H9 (cell line): ENCODE data around the gene ATXN10. TPM values are rescaled to one million over a fixed set of nuclear protein-coding genes. Genes with fewer than 3 reads are reported as not detected.

Experiments used
- DNase-seq: peaks from one replicate; pipeline ENCODE4 v3.0.0-alpha.2; 2017
- H2AFZ ChIP-seq: one replicate; pipeline ENCODE4 v1.6.1; 2013; ENCODE audit warnings: mild to moderate bottlenecking, low read length, control low read depth, moderate library complexity
- H2AK5ac ChIP-seq: 2 replicates; pipeline ENCODE4 v1.6.1; 2013; ENCODE audit warnings: low read length, control low read depth, mixed read lengths; ENCODE audit not compliant: insufficient read length
- H2BK120ac ChIP-seq: one replicate; pipeline ENCODE4 v1.6.1; 2013; ENCODE audit warnings: low read depth, mild to moderate bottlenecking, low read length, control low read depth, inconsistent platforms; ENCODE audit not compliant: poor library complexity, severe bottlenecking
- H2BK12ac ChIP-seq: 2 replicates; pipeline ENCODE4 v1.6.1; 2013; ENCODE audit warnings: low read length, control low read depth, mixed read lengths, low read depth; ENCODE audit not compliant: insufficient read length
- H2BK15ac ChIP-seq: 2 replicates; pipeline ENCODE4 v1.6.1; 2013; ENCODE audit warnings: low read depth, low read length, control low read depth
- H2BK20ac ChIP-seq: one replicate; pipeline ENCODE4 v1.6.1; 2013; ENCODE audit warnings: low read depth, mild to moderate bottlenecking, low read length, control low read depth, inconsistent platforms; ENCODE audit not compliant: poor library complexity, severe bottlenecking
- H2BK5ac ChIP-seq: 2 replicates; pipeline ENCODE4 v1.6.1; 2013; ENCODE audit warnings: low read length, control low read depth, mixed read lengths; ENCODE audit not compliant: insufficient read length
- H3K14ac ChIP-seq: 2 replicates; pipeline ENCODE4 v1.6.1; 2013; ENCODE audit warnings: low read length, control low read depth; ENCODE audit not compliant: insufficient read depth
- H3K18ac ChIP-seq: 2 replicates; pipeline ENCODE4 v1.6.1; 2013; ENCODE audit warnings: low read depth, mild to moderate bottlenecking, mixed read lengths, low read length, control low read depth; ENCODE audit not compliant: insufficient read length
- H3K23ac ChIP-seq: 2 replicates; pipeline ENCODE4 v1.6.1; 2013; ENCODE audit warnings: low read length, control low read depth, mixed read lengths, low read depth; ENCODE audit not compliant: insufficient read length
- H3K23me2 ChIP-seq: 2 replicates; pipeline ENCODE4 v1.6.1; 2013; ENCODE audit warnings: low read depth, mild to moderate bottlenecking, mixed read lengths, low read length, control low read depth; ENCODE audit not compliant: insufficient read length, poor library complexity, severe bottlenecking
- H3K27ac ChIP-seq: 2 replicates; pipeline ENCODE4 v1.5.1; 2013; ENCODE audit warnings: low read length, control low read depth, mixed read lengths, low read depth; ENCODE audit not compliant: insufficient read length
- H3K27me3 ChIP-seq: 2 replicates; pipeline ENCODE4 v1.6.1; 2013; ENCODE audit warnings: low read length, control low read depth, inconsistent platforms; ENCODE audit not compliant: insufficient read depth
- H3K4ac ChIP-seq: 2 replicates; pipeline ENCODE4 v1.6.1; 2013; ENCODE audit warnings: low read depth, mild to moderate bottlenecking, control low read depth, inconsistent platforms, low read length, moderate library complexity
- H3K4me1 ChIP-seq: 2 replicates; pipeline ENCODE4 v1.6.1; 2013; ENCODE audit warnings: low read length, control low read depth, inconsistent platforms; ENCODE audit not compliant: insufficient read depth
- H3K4me2 ChIP-seq: 2 replicates; pipeline ENCODE4 v1.6.1; 2013; ENCODE audit warnings: low read length, control low read depth, mixed read lengths; ENCODE audit not compliant: insufficient read length, insufficient read depth
- H3K56ac ChIP-seq: 2 replicates; pipeline ENCODE4 v1.6.1; 2013; ENCODE audit warnings: low read depth, mild to moderate bottlenecking, mixed read lengths, low read length, control low read depth; ENCODE audit not compliant: insufficient read length
- H3K79me1 ChIP-seq: 2 replicates; pipeline ENCODE4 v1.6.1; 2013; ENCODE audit warnings: low read depth, mild to moderate bottlenecking, moderate library complexity, low read length, control low read depth, inconsistent platforms; ENCODE audit not compliant: insufficient read depth, poor library complexity, severe bottlenecking
- H3K79me2 ChIP-seq: 2 replicates; pipeline ENCODE4 v1.6.1; 2013; ENCODE audit warnings: low read length, control low read depth, inconsistent platforms; ENCODE audit not compliant: insufficient read depth
- H3K9ac ChIP-seq: 2 replicates; pipeline ENCODE4 v1.6.1; 2013; ENCODE audit warnings: low read length, control low read depth, mixed read lengths; ENCODE audit not compliant: insufficient read length; ENCODE audit errors: extremely low read depth
- H3K9me3 ChIP-seq: one replicate; pipeline ENCODE4 v1.6.1; 2013; ENCODE audit warnings: low read depth, low read length, inconsistent platforms; ENCODE audit not compliant: control insufficient read depth
- H3T11ph ChIP-seq: one replicate; pipeline ENCODE4 v1.6.1; 2013; ENCODE audit warnings: mild to moderate bottlenecking, low read length, control low read depth, inconsistent platforms
- H4K20me1 ChIP-seq: one replicate; pipeline ENCODE4 v1.6.1; 2013; ENCODE audit not compliant: control insufficient read depth, insufficient read length, insufficient read depth
- H4K5ac ChIP-seq: 2 replicates; pipeline ENCODE4 v1.6.1; 2013; ENCODE audit warnings: low read depth, mild to moderate bottlenecking, mixed read lengths, low read length, control low read depth; ENCODE audit not compliant: insufficient read length
- H4K8ac ChIP-seq: replicated peaks from 2 replicates; pipeline ENCODE4 v1.6.1; 2013; ENCODE audit warnings: low read length, control low read depth, mixed read lengths, low read depth; ENCODE audit not compliant: insufficient read length
- H4K91ac ChIP-seq: 2 replicates; pipeline ENCODE4 v1.6.1; 2013; ENCODE audit warnings: low read depth, mild to moderate bottlenecking, moderate library complexity, mixed read lengths, low read length, control low read depth; ENCODE audit not compliant: insufficient read length
- H3K27ac Mint-ChIP-seq, 3 experiments: 2 replicates in 2 of 3; 3 replicates in 1 of 3; pipeline ENCODE4 v1.8.0; 2020 to 2021; ENCODE audit warnings: mixed read lengths in 3 of 3, mild to moderate bottlenecking in 1 of 3, moderate library complexity in 1 of 3
- H3K27me3 Mint-ChIP-seq: 2 replicates; pipeline ENCODE4 v1.8.0; 2021; ENCODE audit warnings: low read depth, mild to moderate bottlenecking, moderate library complexity, mixed read lengths
- H3K36me3 Mint-ChIP-seq, 3 experiments: 2 replicates in 2 of 3; 3 replicates in 1 of 3; pipeline ENCODE4 v1.8.0; 2020 to 2021; ENCODE audit warnings: low read depth in 3 of 3, mixed read lengths in 3 of 3; ENCODE audit not compliant: insufficient read depth in 1 of 3
- H3K4me1 Mint-ChIP-seq, 2 experiments: 2 replicates each; pipeline ENCODE4 v1.8.0; 2020; ENCODE audit warnings: mixed read lengths in 2 of 2
- H3K4me3 Mint-ChIP-seq, 2 experiments: 2 replicates in 1 of 2; 3 replicates in 1 of 2; pipeline ENCODE4 v1.8.0; 2020 to 2021; ENCODE audit warnings: mild to moderate bottlenecking in 2 of 2, mixed read lengths in 2 of 2, moderate library complexity in 1 of 2
- H3K9me3 Mint-ChIP-seq, 2 experiments: 2 replicates in 1 of 2; 3 replicates in 1 of 2; pipeline ENCODE4 v1.8.0; 2020; ENCODE audit warnings: mild to moderate bottlenecking in 2 of 2, mixed read lengths in 2 of 2, moderate library complexity in 1 of 2
- CTCF ChIP-seq: fragments of 200-600 bp; sonication (generic); conservative IDR thresholded peaks from 3 replicates; pipeline ENCODE4 v1.8.0; 2021; ENCODE audit warnings: antibody characterized with exemption, mild to moderate bottlenecking
- WGBS: extraction: QIAGEN DNeasy Blood & Tissue Kit; methylation state at CpG from one replicate; pipeline ENCODE4 v1.1.7; 2013; ENCODE audit warnings: missing lambda C conversion rate, low lambda C conversion rate, mixed read lengths; ENCODE audit not compliant: insufficient read length; ENCODE audit errors: extremely low coverage; 5-methylcytosine and 5-hydroxymethylcytosine counted together
- total RNA-seq: library from RNA; stranded (reverse); gene quantifications from 2 replicates; pipeline ENCODE4 v1.2.1, GENCODE V29; 2021

The ATXN10 gene
- total RNA-seq, 1 experiment from 2014 or later: 210 TPM

GRCh38 chr22:45886540-45886939 is 214.9 kb downstream of the ATXN10 start:
- Histone ChIP-seq H3K79me1 (no peaks in the 10 kb centered on the region), H2BK15ac (no peak overlapping the region), H3K4ac (no peak overlapping the region), H3K27me3 (peaks cover under 1% of the 10 kb centered on the region; the same call in 1 of the 2 replicates), H3K9ac (no peak overlapping the region), H3K9me3 (no peaks in the 10 kb centered on the region), H3K14ac (no peak overlapping the region), H3K4me2 (no peak overlapping the region), H3K4me1 (no peaks in the 10 kb centered on the region), H4K8ac (no peak overlapping the region), H3T11ph (no peak overlapping the region), H2BK5ac (no peak overlapping the region), H2AFZ (no peak overlapping the region), H3K27ac (no peak overlapping the region), H4K20me1 (no peaks in the 10 kb centered on the region), H2BK12ac (no peak overlapping the region), H2AK5ac (no peak overlapping the region), H3K18ac (no peak overlapping the region), H2BK20ac (no peak overlapping the region), H3K79me2 (no peaks in the 10 kb centered on the region), H4K5ac (no peak overlapping the region), H2BK120ac (no peak overlapping the region), H3K56ac (no peak overlapping the region), H4K91ac (no peak overlapping the region), H3K23ac (no peak overlapping the region), H3K23me2 (no peaks in the 10 kb centered on the region)
- no CpG with 5 or more reads among the region's 7 CpGs for WGBS
- Mint-ChIP-seq H3K27me3 (no peaks in the 10 kb centered on the region; the same call in 1 of the 2 replicates), H3K36me3 (no peaks in the 10 kb centered on the region), H3K27ac (no peak overlapping the region), H3K9me3 (no peaks in the 10 kb centered on the region), H3K4me1 (no peaks in the 10 kb centered on the region), H3K4me3 (no peak overlapping the region)
- TF ChIP-seq CTCF: no peak
- peak; percentile 12 for DNase-seq
